8988T (cell line): ENCODE results near the gene ZNF808.
A peak's percentile ranks its signal among the peaks of the same experiment; 100 is the strongest.
"Not testable (repeated sequence)": the region's sequence is repeated elsewhere in the genome, so short reads cannot be mapped to it uniquely, and the experiment has no call there.

Experiments
- DNase-seq: peaks from one replicate; pipeline ENCODE4 v3.0.0; 2011

Gene ZNF808

GRCh38 chr19:52601025-52601973 is 73.8 kb downstream of the ZNF808 start:
- peak; percentile 60 for DNase-seq

GRCh38 chr19:52601974-52602366 is 74.5 kb downstream of the ZNF808 start:
- not testable (repeated sequence) for DNase-seq

GRCh38 chr19:52602941-52603340 is 75.5 kb downstream of the ZNF808 start:
- DNase-seq, result no peak

- DNase-seq, result no peak
These were observed 76.2 kb downstream of the ZNF808 start for GRCh38 chr19:52603558-52604207.
